ENCODE results near the gene ZDHHC11B.
"Not testable (repeated sequence)": the region's sequence is repeated elsewhere in the genome, so short reads cannot be mapped to it uniquely, and the experiment has no call there.

The ZDHHC11B gene, protein sequence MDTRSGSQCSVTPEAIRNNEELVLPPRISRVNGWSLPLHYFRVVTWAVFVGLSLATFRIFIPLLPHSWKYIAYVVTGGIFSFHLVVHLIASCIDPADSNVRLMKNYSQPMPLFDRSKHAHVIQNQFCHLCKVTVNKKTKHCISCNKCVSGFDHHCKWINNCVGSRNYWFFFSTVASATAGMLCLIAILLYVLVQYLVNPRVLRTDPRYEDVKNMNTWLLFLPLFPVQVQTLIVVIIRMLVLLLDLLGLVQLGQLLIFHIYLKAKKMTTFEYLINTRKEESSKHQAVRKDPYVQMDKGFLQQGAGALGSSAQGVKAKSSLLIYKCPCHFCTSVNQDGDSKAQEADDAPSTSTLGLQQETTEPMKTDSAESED

DNA sequence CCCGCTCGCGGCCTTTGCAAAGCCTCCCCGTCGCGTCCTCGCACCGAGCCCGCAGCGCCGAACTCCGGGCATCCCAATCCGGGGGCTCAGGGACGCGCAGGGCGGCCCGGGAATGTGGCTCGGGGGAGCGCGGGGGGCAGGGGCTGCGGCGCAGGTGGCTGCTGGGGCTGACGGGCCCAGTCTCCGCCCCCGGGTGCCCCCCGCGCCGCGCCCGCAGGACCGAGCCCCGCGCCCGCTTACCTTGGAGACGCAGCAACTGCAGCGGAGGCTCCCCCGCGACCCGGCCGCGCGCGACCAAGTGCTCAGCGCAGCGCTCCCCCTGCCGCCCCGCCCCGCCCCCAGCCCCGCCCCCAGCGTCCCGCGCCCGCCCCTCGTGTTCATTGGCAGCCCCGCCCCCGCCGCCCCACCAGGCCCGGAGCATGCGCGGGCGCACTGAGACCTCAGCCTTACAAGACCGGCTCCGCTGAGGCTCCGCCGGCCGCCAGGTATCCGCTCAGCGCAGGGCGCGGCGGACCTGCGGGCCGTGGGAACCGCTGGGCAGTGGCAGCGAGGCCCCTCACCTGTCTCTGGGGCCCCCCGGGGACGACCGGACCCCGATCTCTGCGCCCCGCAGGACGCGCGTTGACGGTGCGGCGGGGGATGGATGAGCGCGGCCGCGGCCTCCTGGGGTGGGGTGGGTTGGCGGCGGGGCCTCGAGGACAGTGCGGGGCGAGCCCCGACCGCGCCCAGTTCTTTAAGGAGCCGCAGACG lies at the start of gene ZDHHC11B:
TSS of gene ZDHHC11B (minus strand) at position 302 of the 750 bp plus-strand sequence. CDS start 17,810 bp downstream, outside the sequence.
- H3K9me3 ChIP-seq (ENCODE audit: insufficient read depth, low read length); H3K36me3 ChIP-seq (ENCODE audit: insufficient read depth, insufficient read length, low read length); H3K4me1 ChIP-seq (ENCODE audit: insufficient read depth, insufficient read length): not testable (repeated sequence)
- Histone ChIP-seq H3K27me3 (ENCODE audit: insufficient read depth, insufficient read length) (peaks cover 11% of the 10 kb centered on the region), H3K4me3 (ENCODE audit: insufficient read length, low read depth) (peak within 1 kb of the TSS; percentile 40), H3K9ac (ENCODE audit: insufficient read length, low read depth) (peak within 1 kb of the TSS; percentile 72)
- DNase-seq (ENCODE audit: low read depth, low spot score) = peak; percentile 57

DNA sequence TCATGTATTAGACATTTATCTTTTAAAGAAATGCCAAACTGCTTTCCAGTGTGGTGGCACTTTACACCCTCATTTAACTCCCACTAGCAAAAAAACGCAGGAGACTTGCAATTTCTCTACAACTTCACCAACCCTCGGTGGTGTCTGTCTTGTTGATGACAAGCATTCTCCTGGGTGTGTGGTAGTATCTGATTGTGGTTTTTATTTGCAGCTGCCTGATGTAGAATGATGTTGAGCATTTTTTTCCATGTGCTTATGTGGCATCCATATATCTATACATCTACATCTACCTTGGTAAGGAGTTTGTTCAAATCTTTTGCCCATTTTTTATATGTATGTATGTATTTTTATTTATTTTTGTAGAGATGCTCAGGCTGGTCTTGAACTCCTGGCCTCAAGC lies 49.5 kb upstream of the ZDHHC11B start:
- H3K4me1 ChIP-seq (ENCODE audit: insufficient read depth, insufficient read length); H3K27me3 ChIP-seq (ENCODE audit: insufficient read depth, insufficient read length); H3K9me3 ChIP-seq (ENCODE audit: insufficient read depth, low read length); DNase-seq (ENCODE audit: low read depth, low spot score); H3K4me3 ChIP-seq (ENCODE audit: insufficient read length, low read depth); H3K9ac ChIP-seq (ENCODE audit: insufficient read length, low read depth): not testable (repeated sequence)
- peaks cover 13% of the 10 kb centered on the region for H3K36me3 ChIP-seq (ENCODE audit: insufficient read depth, insufficient read length, low read length)

DNA sequence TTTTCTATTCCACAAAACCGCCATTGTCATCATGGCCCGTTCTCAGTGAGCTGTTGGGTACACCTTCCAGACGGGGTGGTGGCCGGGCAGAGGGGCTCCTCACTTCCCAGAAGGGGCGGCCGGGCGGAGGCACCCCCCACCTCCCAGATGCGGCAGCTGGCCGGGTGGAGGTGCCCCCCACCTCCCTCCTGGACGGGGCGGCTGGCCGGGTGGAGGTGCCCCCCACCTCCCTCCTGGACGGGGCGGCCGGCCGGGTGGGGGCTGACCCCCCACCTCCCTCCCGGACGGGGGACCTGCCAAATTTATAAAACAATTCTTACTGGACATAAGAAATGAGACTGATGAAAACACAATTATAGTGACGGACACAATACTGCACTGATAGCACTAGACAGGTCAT lies 43.7 kb upstream of the ZDHHC11B start:
- not testable (repeated sequence) for H3K4me1 ChIP-seq (ENCODE audit: insufficient read depth, insufficient read length); H3K27me3 ChIP-seq (ENCODE audit: insufficient read depth, insufficient read length); DNase-seq (ENCODE audit: low read depth, low spot score); H3K9me3 ChIP-seq (ENCODE audit: insufficient read depth, low read length); H3K4me3 ChIP-seq (ENCODE audit: insufficient read length, low read depth); H3K9ac ChIP-seq (ENCODE audit: insufficient read length, low read depth)
- peaks cover 18% of the 10 kb centered on the region for H3K36me3 ChIP-seq (ENCODE audit: insufficient read depth, insufficient read length, low read length)

DNA sequence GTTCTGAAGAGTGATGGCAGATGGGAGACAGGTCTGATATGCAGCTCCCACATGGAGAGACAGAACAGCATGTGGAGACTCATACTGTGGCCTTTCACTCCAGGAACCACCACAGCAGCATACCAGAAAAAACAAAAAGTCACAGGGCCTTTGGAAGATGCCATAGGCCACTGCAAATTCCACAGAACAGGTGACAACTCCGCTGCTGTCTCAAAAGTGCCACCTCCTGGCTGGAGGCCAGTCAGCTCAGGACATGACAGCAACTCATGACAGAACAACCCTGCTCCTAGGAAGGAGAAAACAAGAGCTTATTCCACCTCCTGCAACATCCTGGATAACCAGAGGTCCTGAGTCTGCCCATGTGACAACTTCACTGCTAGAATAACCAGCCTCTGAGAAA lies 41.0 kb upstream of the ZDHHC11B start:
- H3K4me3 ChIP-seq (ENCODE audit: insufficient read length, low read depth); H3K4me1 ChIP-seq (ENCODE audit: insufficient read depth, insufficient read length); H3K9me3 ChIP-seq (ENCODE audit: insufficient read depth, low read length); DNase-seq (ENCODE audit: low read depth, low spot score); H3K27me3 ChIP-seq (ENCODE audit: insufficient read depth, insufficient read length); H3K9ac ChIP-seq (ENCODE audit: insufficient read length, low read depth): not testable (repeated sequence)
- peaks cover 25% of the 10 kb centered on the region for H3K36me3 ChIP-seq (ENCODE audit: insufficient read depth, insufficient read length, low read length)

DNA sequence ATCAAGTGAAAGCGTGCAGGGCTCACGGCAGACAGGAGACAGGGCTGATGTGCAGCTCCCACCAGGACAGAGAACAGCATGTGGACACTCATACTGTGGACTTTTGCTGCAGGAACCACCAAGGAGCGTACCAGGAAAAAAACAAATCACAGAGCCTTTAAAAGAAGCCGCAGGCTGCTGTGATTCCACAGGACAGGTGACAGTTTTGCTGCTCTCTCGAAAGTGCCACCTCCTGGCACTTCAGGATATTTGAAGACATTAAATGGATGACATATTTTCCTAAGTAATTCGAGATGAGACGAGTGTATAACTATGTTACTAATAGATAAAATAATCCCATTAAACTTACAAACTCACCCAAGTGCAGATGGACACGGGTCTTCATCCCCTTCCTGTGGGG lies 37.0 kb upstream of the ZDHHC11B start:
- no peaks in the 10 kb centered on the region for H3K27me3 ChIP-seq (ENCODE audit: insufficient read depth, insufficient read length)
- no peak for DNase-seq (ENCODE audit: low read depth, low spot score)
- H3K9ac ChIP-seq (ENCODE audit: insufficient read length, low read depth) = no peak overlapping the region
- no peak for TF ChIP-seq YY1 (IDR thresholded peaks at IDR 0.05; ENCODE audit: insufficient read depth, insufficient read length)
- TF ChIP-seq SUZ12 (IDR thresholded peaks at IDR 0.05; ENCODE audit: extremely low read depth, insufficient read depth, insufficient read length) = no peak
- no peak for TF ChIP-seq ZNF274 (IDR thresholded peaks at IDR 0.05; ENCODE audit: low read depth, low read length)
- no peaks in the 10 kb centered on the region for H3K4me1 ChIP-seq (ENCODE audit: insufficient read depth, insufficient read length)
- H3K9me3 ChIP-seq (ENCODE audit: insufficient read depth, low read length) = no peaks in the 10 kb centered on the region
- peaks cover 48% of the 10 kb centered on the region for H3K36me3 ChIP-seq (ENCODE audit: insufficient read depth, insufficient read length, low read length)
- no peak overlapping the region for H3K4me3 ChIP-seq (ENCODE audit: insufficient read length, low read depth)

DNA sequence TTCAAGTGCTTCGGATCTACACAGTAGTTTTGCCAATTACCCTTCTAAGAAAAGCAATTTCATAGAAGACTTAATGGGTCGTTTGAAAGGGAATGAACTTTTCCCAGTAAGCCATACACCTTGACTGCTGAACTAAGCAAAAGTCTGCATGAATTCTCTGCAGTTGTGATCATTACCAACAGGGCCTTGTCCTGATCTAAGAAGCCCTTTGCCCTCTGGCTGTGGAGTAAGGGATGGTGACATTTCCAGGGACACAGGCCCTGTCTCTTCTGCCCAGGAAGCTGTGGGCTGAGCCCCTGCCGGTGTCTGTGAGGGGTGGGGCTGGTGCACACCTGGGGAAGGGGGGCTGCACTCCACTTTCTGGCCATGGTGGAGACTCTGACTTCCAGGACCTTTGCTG lies 35.7 kb upstream of the ZDHHC11B start:
- H3K9me3 ChIP-seq (ENCODE audit: insufficient read depth, low read length) = no peaks in the 10 kb centered on the region
- H3K4me1 ChIP-seq (ENCODE audit: insufficient read depth, insufficient read length) = no peaks in the 10 kb centered on the region
- H3K27me3 ChIP-seq (ENCODE audit: insufficient read depth, insufficient read length) = no peaks in the 10 kb centered on the region
- no peak for DNase-seq (ENCODE audit: low read depth, low spot score)
- H3K9ac ChIP-seq (ENCODE audit: insufficient read length, low read depth) = no peak overlapping the region
- peaks cover 55% of the 10 kb centered on the region for H3K36me3 ChIP-seq (ENCODE audit: insufficient read depth, insufficient read length, low read length)
- no peak for TF ChIP-seq SUZ12 (IDR thresholded peaks at IDR 0.05; ENCODE audit: extremely low read depth, insufficient read depth, insufficient read length)
- no peak for TF ChIP-seq ZNF274 (IDR thresholded peaks at IDR 0.05; ENCODE audit: low read depth, low read length)
- no peak for TF ChIP-seq YY1 (IDR thresholded peaks at IDR 0.05; ENCODE audit: insufficient read depth, insufficient read length)
- no peak overlapping the region for H3K4me3 ChIP-seq (ENCODE audit: insufficient read length, low read depth)

DNA sequence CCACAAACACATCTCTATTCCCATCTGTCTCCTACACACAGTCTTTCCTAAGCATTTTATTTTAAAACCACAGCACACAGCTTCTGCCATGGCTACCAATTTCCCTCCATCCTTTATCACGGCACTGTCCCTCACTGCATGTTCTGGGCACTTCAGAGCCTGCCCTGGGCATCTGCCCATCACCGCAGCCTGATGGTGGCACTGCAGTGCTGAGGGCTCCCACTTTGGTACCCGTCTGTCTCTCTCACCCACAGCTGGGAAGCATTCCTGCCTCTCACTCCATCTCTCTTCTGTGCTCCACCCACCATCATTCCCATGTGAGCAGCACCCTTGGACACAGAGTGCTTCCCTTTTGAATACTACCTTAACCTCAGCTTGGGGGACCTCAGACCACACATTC lies 34.5 kb upstream of the ZDHHC11B start:
- DNase-seq (ENCODE audit: low read depth, low spot score) = no peak
- Histone ChIP-seq H3K9me3 (ENCODE audit: insufficient read depth, low read length) (no peaks in the 10 kb centered on the region), H3K4me3 (ENCODE audit: insufficient read length, low read depth) (no peak overlapping the region), H3K4me1 (ENCODE audit: insufficient read depth, insufficient read length) (no peaks in the 10 kb centered on the region), H3K27me3 (ENCODE audit: insufficient read depth, insufficient read length) (no peaks in the 10 kb centered on the region), H3K36me3 (ENCODE audit: insufficient read depth, insufficient read length, low read length) (peaks cover 49% of the 10 kb centered on the region), H3K9ac (ENCODE audit: insufficient read length, low read depth) (no peak overlapping the region)
- TF ChIP-seq ZNF274 (IDR thresholded peaks at IDR 0.05; ENCODE audit: low read depth, low read length) (no peak), YY1 (IDR thresholded peaks at IDR 0.05; ENCODE audit: insufficient read depth, insufficient read length) (no peak), SUZ12 (IDR thresholded peaks at IDR 0.05; ENCODE audit: extremely low read depth, insufficient read depth, insufficient read length) (no peak)

DNA sequence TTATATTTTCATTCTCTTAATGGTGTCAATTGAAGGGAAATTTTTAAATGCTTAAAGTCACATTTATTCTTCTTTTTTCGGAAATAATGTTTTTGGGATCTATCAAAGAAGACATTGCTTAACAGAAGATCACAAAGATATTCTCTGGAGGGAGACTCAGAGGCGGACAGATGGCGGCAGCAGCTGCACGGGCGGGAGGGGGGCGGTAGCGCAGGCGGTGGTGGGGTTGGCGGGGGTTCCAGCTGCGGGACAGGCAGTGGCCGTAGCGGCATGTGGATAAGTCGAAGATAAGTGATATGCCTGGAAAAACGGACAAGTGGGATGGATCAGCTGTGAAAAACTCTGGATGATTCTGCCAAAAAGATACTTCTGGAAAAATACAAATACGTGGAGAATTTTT lies 31.6 kb upstream of the ZDHHC11B start:
- H3K9ac ChIP-seq (ENCODE audit: insufficient read length, low read depth) = no peak overlapping the region
- no peaks in the 10 kb centered on the region for H3K9me3 ChIP-seq (ENCODE audit: insufficient read depth, low read length)
- TF ChIP-seq ZNF274 (IDR thresholded peaks at IDR 0.05; ENCODE audit: low read depth, low read length) (no peak), YY1 (IDR thresholded peaks at IDR 0.05; ENCODE audit: insufficient read depth, insufficient read length) (no peak), SUZ12 (IDR thresholded peaks at IDR 0.05; ENCODE audit: extremely low read depth, insufficient read depth, insufficient read length) (no peak)
- no peak for DNase-seq (ENCODE audit: low read depth, low spot score)
- no peaks in the 10 kb centered on the region for H3K27me3 ChIP-seq (ENCODE audit: insufficient read depth, insufficient read length)
- no peaks in the 10 kb centered on the region for H3K4me1 ChIP-seq (ENCODE audit: insufficient read depth, insufficient read length)
- H3K4me3 ChIP-seq (ENCODE audit: insufficient read length, low read depth) = no peak overlapping the region
- H3K36me3 ChIP-seq (ENCODE audit: insufficient read depth, insufficient read length, low read length) = peaks cover 35% of the 10 kb centered on the region
